ENCODE results near the gene REEP1. TPM values are rescaled to one million over a fixed set of nuclear protein-coding genes. Genes with fewer than 3 reads are reported as not detected.

REEP1 gene
- total RNA-seq, 1 donor from 2014 or later: 6.4 TPM

GRCh38 chr2:86375623-86376022 is 38.2 kb upstream of the REEP1 start:
- no peak for DNase-seq (ENCODE audit: low spot score in 2 of 2)
- no peaks in the 10 kb centered on the region for H3K4me1 ChIP-seq
- intact Hi-C loops (cut with DNase I): loop anchor here (2.0 kb wide), 1 partner anchor 75 kb away; no protein-coding TSS in a partner anchor
- TF ChIP-seq CTCF (IDR thresholded peaks at IDR 0.05): no peak
- no peaks in the 10 kb centered on the region for H3K27me3 ChIP-seq
- H3K9me3 ChIP-seq: no peaks in the 10 kb centered on the region
- no peaks in the 10 kb centered on the region for H3K36me3 ChIP-seq
- no peak overlapping the region for H3K27ac ChIP-seq
- no peak overlapping the region for H3K4me3 ChIP-seq

DNA sequence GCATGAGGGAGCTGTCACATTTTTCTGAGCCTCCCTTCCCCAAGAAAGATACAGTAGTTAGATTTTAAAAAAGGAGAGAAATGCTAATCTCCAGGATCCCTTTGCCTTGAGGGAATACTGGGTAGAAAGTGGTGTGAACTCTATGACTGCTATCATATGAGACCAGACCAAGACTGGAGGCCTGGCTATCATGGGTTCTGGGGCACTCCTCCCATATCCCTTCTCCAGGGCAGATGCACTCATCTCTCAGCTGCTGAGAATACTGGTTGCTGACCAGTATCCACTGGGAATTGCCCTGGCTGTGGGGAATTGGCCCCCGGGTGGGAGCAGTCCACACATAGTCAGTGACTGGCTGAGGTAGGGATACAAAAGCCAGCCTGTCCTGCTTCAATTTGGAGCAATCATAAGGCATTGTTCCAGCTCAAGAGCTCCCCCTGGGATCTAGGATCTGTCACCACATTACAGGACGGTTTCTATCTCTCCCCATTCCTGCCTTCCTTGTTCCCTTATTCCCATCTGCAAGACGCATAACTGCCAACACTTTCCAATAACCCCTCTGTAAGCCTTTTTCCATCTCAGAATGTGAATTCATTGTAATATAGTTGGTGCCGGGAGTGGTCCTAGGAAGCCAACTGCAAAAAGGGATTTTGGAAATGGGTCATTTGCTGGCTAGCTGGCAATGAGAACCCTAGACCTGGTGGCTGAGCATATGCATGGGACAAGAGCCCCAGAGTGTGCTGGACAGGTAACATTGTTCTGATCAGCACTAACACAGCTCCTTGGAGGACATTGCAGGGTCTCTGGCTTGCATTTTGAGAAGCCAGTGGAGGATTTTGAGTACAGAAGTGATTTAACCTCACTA is 35.4 kb upstream of the REEP1 start:
- Histone ChIP-seq H3K4me3 (no peak overlapping the region), H3K36me3 (no peaks in the 10 kb centered on the region), H3K4me1 (no peaks in the 10 kb centered on the region), H3K9me3 (no peaks in the 10 kb centered on the region), H3K27me3 (no peaks in the 10 kb centered on the region), H3K27ac (no peak overlapping the region)
- TF ChIP-seq CTCF (IDR thresholded peaks at IDR 0.05): peak; percentile 24 to 59 (median 46)
- intact Hi-C loops (cut with DNase I): no loop called here
- no peak for DNase-seq (ENCODE audit: low spot score in 2 of 2)

- no peak for TF ChIP-seq CTCF (IDR thresholded peaks at IDR 0.05)
- Histone ChIP-seq H3K9me3 (no peaks in the 10 kb centered on the region), H3K36me3 (no peaks in the 10 kb centered on the region), H3K27me3 (no peaks in the 10 kb centered on the region), H3K4me3 (no peak overlapping the region), H3K4me1 (no peaks in the 10 kb centered on the region), H3K27ac (no peak overlapping the region)
- intact Hi-C loops (cut with DNase I): no loop called here
- no peak for DNase-seq (ENCODE audit: low spot score in 2 of 2)
These were observed 34.7 kb upstream of the REEP1 start for GRCh38 chr2:86372133-86372532.

DNA sequence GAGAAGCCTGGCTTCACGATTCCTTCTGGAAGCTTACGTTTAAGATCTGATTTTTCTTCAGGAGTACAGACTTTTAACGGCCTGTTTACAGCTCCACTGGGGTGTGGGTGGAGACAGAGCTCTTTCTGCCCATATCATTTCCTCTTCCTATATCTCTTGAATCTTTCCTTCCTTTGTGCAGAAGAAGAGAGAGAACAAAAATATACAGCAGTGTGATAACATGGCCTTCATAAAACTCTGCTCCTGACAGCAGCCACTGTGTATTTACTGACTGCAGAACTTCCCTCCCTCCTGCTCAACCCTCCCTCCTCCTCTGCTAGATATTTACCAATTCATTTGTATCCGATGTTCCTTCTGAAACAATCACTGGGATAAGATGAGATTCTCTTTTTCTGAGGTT is 34.1 kb upstream of the REEP1 start:
- Histone ChIP-seq H3K4me3 (no peak overlapping the region), H3K27ac (no peak overlapping the region), H3K27me3 (no peaks in the 10 kb centered on the region), H3K36me3 (no peaks in the 10 kb centered on the region), H3K9me3 (no peaks in the 10 kb centered on the region), H3K4me1 (no peaks in the 10 kb centered on the region)
- no peak for TF ChIP-seq CTCF (IDR thresholded peaks at IDR 0.05)
- intact Hi-C loops (cut with DNase I): no loop called here
- DNase-seq (ENCODE audit: low spot score in 2 of 2): no peak

DNA sequence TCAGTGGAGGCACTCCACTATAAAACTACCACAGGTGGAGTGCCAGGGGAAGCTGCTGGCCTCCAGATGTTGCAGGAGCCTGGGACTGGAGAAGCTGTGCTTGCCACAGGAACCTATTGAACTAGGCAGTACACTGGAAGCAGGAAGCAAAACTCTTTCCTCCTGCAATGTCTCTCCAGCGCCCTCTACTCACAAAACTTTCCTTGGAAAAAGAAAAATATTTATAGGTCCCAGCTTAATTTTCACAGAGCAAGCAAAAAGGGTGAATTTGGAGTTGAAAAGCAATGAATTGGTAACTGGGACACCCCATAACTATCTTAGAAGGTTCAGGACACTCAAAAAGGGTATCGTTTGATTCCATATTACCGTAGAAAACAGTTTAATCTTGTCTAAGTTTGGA is 33.2 kb upstream of the REEP1 start:
- Histone ChIP-seq H3K9me3 (no peaks in the 10 kb centered on the region), H3K27me3 (no peaks in the 10 kb centered on the region), H3K4me1 (no peaks in the 10 kb centered on the region), H3K36me3 (no peaks in the 10 kb centered on the region), H3K27ac (no peak overlapping the region), H3K4me3 (no peak overlapping the region)
- TF ChIP-seq CTCF (IDR thresholded peaks at IDR 0.05): no peak
- DNase-seq (ENCODE audit: low spot score in 2 of 2): no peak
- intact Hi-C loops (cut with DNase I): no loop called here
